HAP-1 (cell line): ENCODE results near the gene TARS1.

ENCODE experiments used
- DNase-seq, 2 experiments: peaks; one replicate each; pipeline ENCODE4 v3.0.0-alpha.2; 2016 to 2020; ENCODE audit warnings: low spot score in 2 of 2
- H3K27me3 ChIP-seq: fragments of 250-450 bp; sonication (Bioruptor Pico); 2 replicates; pipeline ENCODE4 v1.5.1; 2020; ENCODE audit warnings: low read depth, mild to moderate bottlenecking, moderate library complexity
- H3K36me3 ChIP-seq: fragments of 250-450 bp; sonication (Bioruptor Pico); replicated peaks from 2 replicates; pipeline ENCODE4 v1.5.1; 2020; ENCODE audit warnings: mild to moderate bottlenecking
- H3K4me1 ChIP-seq: fragments of 250-450 bp; sonication (Bioruptor Pico); 2 replicates; pipeline ENCODE4 v1.5.1; 2020; ENCODE audit warnings: mild to moderate bottlenecking
- H3K4me3 ChIP-seq: fragments of 250-450 bp; sonication (Bioruptor Pico); 2 replicates; pipeline ENCODE4 v1.5.1; 2020; ENCODE audit warnings: mild to moderate bottlenecking, moderate library complexity
- H3K9me3 ChIP-seq: fragments of 250-450 bp; sonication (Bioruptor Pico); 2 replicates; pipeline ENCODE4 v1.5.1; 2020; ENCODE audit warnings: mild to moderate bottlenecking, moderate library complexity
- in situ Hi-C: fragments of 300-500 bp; cut with MboI; formaldehyde crosslinking; loops from 3 replicates; pipeline ENCODE4 v1.14.3; 2020; ENCODE audit warnings: low sequenced_read_pairs, inconsistent platforms, mixed read lengths

TARS1 gene

GRCh38 chr5:33480876-33481275 is 40.1 kb downstream of the TARS1 start:
- Histone ChIP-seq H3K27me3 (no peaks in the 10 kb centered on the region), H3K9me3 (no peaks in the 10 kb centered on the region), H3K4me1 (no peaks in the 10 kb centered on the region), H3K4me3 (no peak overlapping the region), H3K36me3 (peaks cover 8% of the 10 kb centered on the region; the same call in 1 of the 2 replicates)
- in situ Hi-C loops = no loop called here
- DNase-seq = no peak

GRCh38 chr5:33482335-33482734 is 41.6 kb downstream of the TARS1 start:
- H3K4me3 ChIP-seq = no peak overlapping the region
- H3K27me3 ChIP-seq = no peaks in the 10 kb centered on the region
- no peak for DNase-seq
- no peaks in the 10 kb centered on the region for H3K9me3 ChIP-seq
- in situ Hi-C loops = no loop called here
- H3K36me3 ChIP-seq = no peaks in the 10 kb centered on the region
- H3K4me1 ChIP-seq = peaks cover 3% of the 10 kb centered on the region; the same call in 1 of the 2 replicates

- no peak for DNase-seq
- no peak overlapping the region for H3K4me3 ChIP-seq
- in situ Hi-C loops = no loop called here
- H3K36me3 ChIP-seq = no peaks in the 10 kb centered on the region
- H3K4me1 ChIP-seq = peaks cover 22% of the 10 kb centered on the region
- 0 out of 2 replicates have a peak, but pooled peaks cover 3% of the 10 kb centered on the region for H3K9me3 ChIP-seq
- no peaks in the 10 kb centered on the region for H3K27me3 ChIP-seq
These were observed 46.5 kb downstream of the TARS1 start for GRCh38 chr5:33487236-33487635.

GRCh38 chr5:33488558-33489355 is 48.0 kb downstream of the TARS1 start:
- Histone ChIP-seq H3K9me3 (0 out of 2 replicates have a peak, but pooled peaks cover 3% of the 10 kb centered on the region), H3K4me1 (peaks cover 26% of the 10 kb centered on the region), H3K36me3 (no peaks in the 10 kb centered on the region), H3K27me3 (no peaks in the 10 kb centered on the region), H3K4me3 (no peak overlapping the region)
- no peak for DNase-seq
- in situ Hi-C loops = no loop called here

GRCh38 chr5:33489481-33490067 is 48.8 kb downstream of the TARS1 start:
- Histone ChIP-seq H3K27me3 (no peaks in the 10 kb centered on the region), H3K4me3 (no peak overlapping the region), H3K36me3 (no peaks in the 10 kb centered on the region), H3K9me3 (0 out of 2 replicates have a peak, but pooled peaks cover 3% of the 10 kb centered on the region), H3K4me1 (peaks cover 26% of the 10 kb centered on the region)
- in situ Hi-C loops = no loop called here
- DNase-seq = no peak

GRCh38 chr5:33490071-33490665 is 49.4 kb downstream of the TARS1 start:
- no peak overlapping the region for H3K4me3 ChIP-seq
- H3K36me3 ChIP-seq = no peaks in the 10 kb centered on the region
- peaks cover 26% of the 10 kb centered on the region for H3K4me1 ChIP-seq
- DNase-seq = peak in 1 of 2 experiments; percentile 80
- 0 out of 2 replicates have a peak, but pooled peaks cover 3% of the 10 kb centered on the region for H3K9me3 ChIP-seq
- in situ Hi-C loops = no loop called here
- no peaks in the 10 kb centered on the region for H3K27me3 ChIP-seq

GRCh38 chr5:33491941-33492340 is 51.2 kb downstream of the TARS1 start:
- Histone ChIP-seq H3K27me3 (no peaks in the 10 kb centered on the region), H3K4me1 (peaks cover 25% of the 10 kb centered on the region), H3K36me3 (no peaks in the 10 kb centered on the region), H3K4me3 (no peak overlapping the region), H3K9me3 (0 out of 2 replicates have a peak, but pooled peaks cover 5% of the 10 kb centered on the region)
- DNase-seq = peak; percentile 37 to 90
- in situ Hi-C loops = no loop called here

- DNase-seq = no peak
- Histone ChIP-seq H3K27me3 (no peaks in the 10 kb centered on the region), H3K9me3 (0 out of 2 replicates have a peak, but pooled peaks cover 5% of the 10 kb centered on the region), H3K36me3 (no peaks in the 10 kb centered on the region), H3K4me1 (peaks cover 30% of the 10 kb centered on the region), H3K4me3 (no peak overlapping the region)
- in situ Hi-C loops = no loop called here
These were observed 53.7 kb downstream of the TARS1 start for GRCh38 chr5:33494466-33494865.

- no peak for DNase-seq
- Histone ChIP-seq H3K36me3 (no peaks in the 10 kb centered on the region), H3K9me3 (0 out of 2 replicates have a peak, but pooled peaks cover 2% of the 10 kb centered on the region), H3K4me3 (no peak overlapping the region), H3K4me1 (peaks cover 11% of the 10 kb centered on the region), H3K27me3 (no peaks in the 10 kb centered on the region)
- in situ Hi-C loops = no loop called here
These were observed 60.5 kb downstream of the TARS1 start for GRCh38 chr5:33501260-33501659.

- in situ Hi-C loops = no loop called here
- no peak overlapping the region for H3K4me3 ChIP-seq
- no peaks in the 10 kb centered on the region for H3K36me3 ChIP-seq
- no peaks in the 10 kb centered on the region for H3K9me3 ChIP-seq
- no peak for DNase-seq
- H3K27me3 ChIP-seq = no peaks in the 10 kb centered on the region
- H3K4me1 ChIP-seq = peaks cover 11% of the 10 kb centered on the region
These were observed 61.1 kb downstream of the TARS1 start for GRCh38 chr5:33501899-33502298.

GRCh38 chr5:33504570-33504969 is 63.8 kb downstream of the TARS1 start:
- no peaks in the 10 kb centered on the region for H3K36me3 ChIP-seq
- peaks cover 3% of the 10 kb centered on the region for H3K4me1 ChIP-seq
- DNase-seq = no peak
- H3K9me3 ChIP-seq = no peaks in the 10 kb centered on the region
- H3K4me3 ChIP-seq = no peak overlapping the region
- no peaks in the 10 kb centered on the region for H3K27me3 ChIP-seq
- in situ Hi-C loops = no loop called here

GRCh38 chr5:33507426-33507825 is 66.7 kb downstream of the TARS1 start:
- Histone ChIP-seq H3K27me3 (no peaks in the 10 kb centered on the region), H3K4me1 (no peaks in the 10 kb centered on the region), H3K36me3 (no peaks in the 10 kb centered on the region), H3K4me3 (no peak overlapping the region), H3K9me3 (no peaks in the 10 kb centered on the region)
- DNase-seq = no peak
- in situ Hi-C loops = no loop called here

GRCh38 chr5:33509036-33509435 is 68.3 kb downstream of the TARS1 start:
- Histone ChIP-seq H3K9me3 (no peaks in the 10 kb centered on the region), H3K27me3 (no peaks in the 10 kb centered on the region), H3K4me3 (no peak overlapping the region), H3K4me1 (no peaks in the 10 kb centered on the region), H3K36me3 (no peaks in the 10 kb centered on the region)
- in situ Hi-C loops = no loop called here
- no peak for DNase-seq
